Measurements from ENCODE around the gene UNC5CL.

GRCh38 chr6:40986921-40987819 is 51.9 kb downstream of the UNC5CL start:
- TF ChIP-seq CTCF (IDR thresholded peaks at IDR 0.05) (no peak), EP300 (IDR thresholded peaks at IDR 0.05) (no peak), POLR2AphosphoS5 (IDR thresholded peaks at IDR 0.05) (no peak)
